GM12878 (cell line): Measurements from ENCODE around the gene RFX7.

Experiments
- CHD2 ChIP-seq: IDR thresholded peaks from 2 replicates; pipeline ENCODE4 v1.6.1; 2011; ENCODE audit warnings: low read depth, low read length, improper control_type of control experiment, borderline replicate concordance
- EP300 ChIP-seq, 2 experiments: fragments of 150-350 bp in 1 of 2; IDR thresholded peaks; 2 replicates each; pipeline ENCODE4 v1.6.1; 2011 to 2012; ENCODE audit warnings: low read depth in 2 of 2, low read length in 2 of 2, borderline replicate concordance in 1 of 2, improper control_type of control experiment in 1 of 2, inconsistent platforms in 1 of 2; ENCODE audit not compliant: control insufficient read depth in 1 of 2
- FOXM1 ChIP-seq: IDR thresholded peaks from 2 replicates; pipeline ENCODE4 v1.6.1; 2012; ENCODE audit warnings: low read depth, mild to moderate bottlenecking, inconsistent platforms, low read length, moderate library complexity
- GABPA ChIP-seq: IDR thresholded peaks from 2 replicates; pipeline ENCODE4 v1.6.1; 2014; ENCODE audit warnings: antibody characterized with exemption, low read depth, mild to moderate bottlenecking, inconsistent platforms
- JUND ChIP-seq: IDR thresholded peaks from 2 replicates; pipeline ENCODE4 v1.6.1; 2012; ENCODE audit warnings: low read depth, mild to moderate bottlenecking, low read length, improper control_type of control experiment, moderate library complexity
- POLR2AphosphoS5 ChIP-seq: IDR thresholded peaks from 2 replicates; pipeline ENCODE4 v1.6.1; 2011; ENCODE audit warnings: mild to moderate bottlenecking, low read length, inconsistent platforms
- TF ChIP-seq, protein P1 (sequence below): IDR thresholded peaks from 2 replicates; pipeline ENCODE4 v1.6.1; 2012; ENCODE audit warnings: low read depth, low read length, improper control_type of control experiment
- TF ChIP-seq, protein P2 (sequence below), 3 experiments: IDR thresholded peaks in 2 of 3; conservative IDR thresholded peaks in 1 of 3; 2 replicates each; pipeline ENCODE4 v1.5.1; 2011; ENCODE audit warnings: low read depth in 3 of 3, low read length in 3 of 3, mild to moderate bottlenecking in 3 of 3, control low read depth in 2 of 3, moderate library complexity in 2 of 3, inconsistent platforms in 1 of 3, mixed read lengths in 1 of 3; ENCODE audit not compliant: control insufficient read depth in 2 of 3, insufficient read depth in 1 of 3; ENCODE audit errors: extremely low read depth in 1 of 3
- TF ChIP-seq, protein P3 (sequence below): IDR thresholded peaks from 2 replicates; pipeline ENCODE4 v1.6.1; 2012; ENCODE audit warnings: low read depth, low read length, improper control_type of control experiment
- TF ChIP-seq, protein P4 (sequence below): IDR thresholded peaks from 2 replicates; pipeline ENCODE4 v1.6.1; 2012; ENCODE audit warnings: mild to moderate bottlenecking, low read depth, low read length

DNA sequence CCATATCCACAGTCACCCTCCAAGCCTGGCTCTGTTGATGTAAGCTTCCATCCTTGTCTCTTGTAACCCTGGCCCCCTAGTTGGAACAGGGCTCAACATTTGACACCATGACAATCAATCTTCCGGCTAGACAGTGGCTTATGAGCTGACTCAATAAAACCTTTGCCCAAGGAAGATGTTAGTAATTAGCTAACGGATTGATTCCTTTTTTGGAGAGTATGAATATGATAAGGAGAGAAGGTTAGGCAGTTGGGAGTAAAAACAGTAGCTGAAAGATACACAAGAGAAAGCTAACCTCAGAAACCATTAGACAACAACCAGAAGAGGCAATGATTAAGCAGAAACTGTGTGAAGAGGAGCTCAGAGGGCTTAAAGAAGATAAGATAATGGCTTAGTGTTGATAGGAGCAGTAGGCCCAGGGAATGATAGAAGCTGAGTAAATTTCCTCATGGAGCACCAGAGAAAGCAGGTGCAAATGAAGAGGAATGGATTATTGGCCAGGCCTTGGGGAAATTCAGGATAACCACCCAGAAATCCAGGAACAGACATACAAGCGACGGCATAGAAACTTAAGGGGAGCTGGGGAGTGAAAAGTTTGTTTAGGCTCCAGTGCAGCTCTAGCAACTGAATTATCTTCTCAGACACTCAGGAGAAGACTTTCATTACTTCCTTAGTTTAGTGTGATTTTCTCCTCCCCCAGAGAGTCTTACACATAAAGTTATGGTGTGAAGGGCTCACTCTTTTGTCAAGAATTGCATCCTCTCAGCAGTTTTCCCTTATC lies 7.8 kb upstream of the RFX7 start:
- TF ChIP-seq, protein P1, sequence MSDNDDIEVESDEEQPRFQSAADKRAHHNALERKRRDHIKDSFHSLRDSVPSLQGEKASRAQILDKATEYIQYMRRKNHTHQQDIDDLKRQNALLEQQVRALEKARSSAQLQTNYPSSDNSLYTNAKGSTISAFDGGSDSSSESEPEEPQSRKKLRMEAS = no peak
- TF ChIP-seq CHD2 (no peak), POLR2AphosphoS5 (no peak), JUND (no peak), EP300 (IDR thresholded peaks at IDR 0.05; ENCODE audit: borderline replicate concordance in 1 of 2, control insufficient read depth in 1 of 2, low read depth in 2 of 2, low read length in 2 of 2) (no peak), GABPA (no peak), FOXM1 (no peak)
- TF ChIP-seq, protein P2, sequence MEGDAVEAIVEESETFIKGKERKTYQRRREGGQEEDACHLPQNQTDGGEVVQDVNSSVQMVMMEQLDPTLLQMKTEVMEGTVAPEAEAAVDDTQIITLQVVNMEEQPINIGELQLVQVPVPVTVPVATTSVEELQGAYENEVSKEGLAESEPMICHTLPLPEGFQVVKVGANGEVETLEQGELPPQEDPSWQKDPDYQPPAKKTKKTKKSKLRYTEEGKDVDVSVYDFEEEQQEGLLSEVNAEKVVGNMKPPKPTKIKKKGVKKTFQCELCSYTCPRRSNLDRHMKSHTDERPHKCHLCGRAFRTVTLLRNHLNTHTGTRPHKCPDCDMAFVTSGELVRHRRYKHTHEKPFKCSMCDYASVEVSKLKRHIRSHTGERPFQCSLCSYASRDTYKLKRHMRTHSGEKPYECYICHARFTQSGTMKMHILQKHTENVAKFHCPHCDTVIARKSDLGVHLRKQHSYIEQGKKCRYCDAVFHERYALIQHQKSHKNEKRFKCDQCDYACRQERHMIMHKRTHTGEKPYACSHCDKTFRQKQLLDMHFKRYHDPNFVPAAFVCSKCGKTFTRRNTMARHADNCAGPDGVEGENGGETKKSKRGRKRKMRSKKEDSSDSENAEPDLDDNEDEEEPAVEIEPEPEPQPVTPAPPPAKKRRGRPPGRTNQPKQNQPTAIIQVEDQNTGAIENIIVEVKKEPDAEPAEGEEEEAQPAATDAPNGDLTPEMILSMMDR (IDR thresholded peaks at IDR 0.05 in 2 of 3, conservative IDR thresholded peaks at IDR 0.05 in 1 of 3; ENCODE audit: control insufficient read depth in 2 of 3, extremely low read depth in 1 of 3, insufficient read depth in 1 of 3, low read depth in 3 of 3, low read length in 3 of 3) = no peak
- TF ChIP-seq, protein P3, sequence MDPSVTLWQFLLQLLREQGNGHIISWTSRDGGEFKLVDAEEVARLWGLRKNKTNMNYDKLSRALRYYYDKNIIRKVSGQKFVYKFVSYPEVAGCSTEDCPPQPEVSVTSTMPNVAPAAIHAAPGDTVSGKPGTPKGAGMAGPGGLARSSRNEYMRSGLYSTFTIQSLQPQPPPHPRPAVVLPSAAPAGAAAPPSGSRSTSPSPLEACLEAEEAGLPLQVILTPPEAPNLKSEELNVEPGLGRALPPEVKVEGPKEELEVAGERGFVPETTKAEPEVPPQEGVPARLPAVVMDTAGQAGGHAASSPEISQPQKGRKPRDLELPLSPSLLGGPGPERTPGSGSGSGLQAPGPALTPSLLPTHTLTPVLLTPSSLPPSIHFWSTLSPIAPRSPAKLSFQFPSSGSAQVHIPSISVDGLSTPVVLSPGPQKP = no peak
- TF ChIP-seq, protein P4, sequence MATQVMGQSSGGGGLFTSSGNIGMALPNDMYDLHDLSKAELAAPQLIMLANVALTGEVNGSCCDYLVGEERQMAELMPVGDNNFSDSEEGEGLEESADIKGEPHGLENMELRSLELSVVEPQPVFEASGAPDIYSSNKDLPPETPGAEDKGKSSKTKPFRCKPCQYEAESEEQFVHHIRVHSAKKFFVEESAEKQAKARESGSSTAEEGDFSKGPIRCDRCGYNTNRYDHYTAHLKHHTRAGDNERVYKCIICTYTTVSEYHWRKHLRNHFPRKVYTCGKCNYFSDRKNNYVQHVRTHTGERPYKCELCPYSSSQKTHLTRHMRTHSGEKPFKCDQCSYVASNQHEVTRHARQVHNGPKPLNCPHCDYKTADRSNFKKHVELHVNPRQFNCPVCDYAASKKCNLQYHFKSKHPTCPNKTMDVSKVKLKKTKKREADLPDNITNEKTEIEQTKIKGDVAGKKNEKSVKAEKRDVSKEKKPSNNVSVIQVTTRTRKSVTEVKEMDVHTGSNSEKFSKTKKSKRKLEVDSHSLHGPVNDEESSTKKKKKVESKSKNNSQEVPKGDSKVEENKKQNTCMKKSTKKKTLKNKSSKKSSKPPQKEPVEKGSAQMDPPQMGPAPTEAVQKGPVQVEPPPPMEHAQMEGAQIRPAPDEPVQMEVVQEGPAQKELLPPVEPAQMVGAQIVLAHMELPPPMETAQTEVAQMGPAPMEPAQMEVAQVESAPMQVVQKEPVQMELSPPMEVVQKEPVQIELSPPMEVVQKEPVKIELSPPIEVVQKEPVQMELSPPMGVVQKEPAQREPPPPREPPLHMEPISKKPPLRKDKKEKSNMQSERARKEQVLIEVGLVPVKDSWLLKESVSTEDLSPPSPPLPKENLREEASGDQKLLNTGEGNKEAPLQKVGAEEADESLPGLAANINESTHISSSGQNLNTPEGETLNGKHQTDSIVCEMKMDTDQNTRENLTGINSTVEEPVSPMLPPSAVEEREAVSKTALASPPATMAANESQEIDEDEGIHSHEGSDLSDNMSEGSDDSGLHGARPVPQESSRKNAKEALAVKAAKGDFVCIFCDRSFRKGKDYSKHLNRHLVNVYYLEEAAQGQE = no peak
